ENCODE measurements around the gene ANKIB1. TPM values are rescaled to one million over a fixed set of nuclear protein-coding genes. Genes with fewer than 3 reads are reported as not detected.

ANKIB1 gene
- total RNA-seq, 2 donors from 2014 or later, result 25.0 to 32.7 TPM

- no peak for DNase-seq (ENCODE audit: low spot score)
- no peaks in the 10 kb centered on the region for H3K36me3 ChIP-seq
- no peak overlapping the region for H3K27ac ChIP-seq
- no peaks in the 10 kb centered on the region for H3K4me1 ChIP-seq
- no peak overlapping the region for H3K4me3 ChIP-seq
- no peaks in the 10 kb centered on the region for H3K27me3 ChIP-seq
- no peaks in the 10 kb centered on the region for H3K9me3 ChIP-seq
- no peak for TF ChIP-seq CTCF (IDR thresholded peaks at IDR 0.05)
Measured at GRCh38 chr7:92319243-92319642, 73.5 kb downstream of the ANKIB1 start.

- H3K4me1 ChIP-seq, result peaks cover 0 to 6% of the 10 kb centered on the region in 2 donors
- no peak for DNase-seq (ENCODE audit: low spot score)
- TF ChIP-seq CTCF (IDR thresholded peaks at IDR 0.05), result no peak
- no peaks in the 10 kb centered on the region for H3K9me3 ChIP-seq
- H3K4me3 ChIP-seq, result no peak overlapping the region
- no peaks in the 10 kb centered on the region for H3K27me3 ChIP-seq
- H3K36me3 ChIP-seq, result no peaks in the 10 kb centered on the region
- no peak overlapping the region for H3K27ac ChIP-seq
Measured at GRCh38 chr7:92325173-92325572, 79.4 kb downstream of the ANKIB1 start.

GRCh38 chr7:92325858-92326257, 80.1 kb downstream of the ANKIB1 start:
- Histone ChIP-seq H3K9me3 (no peaks in the 10 kb centered on the region), H3K27ac (no peak overlapping the region), H3K4me1 (peaks cover 0 to 6% of the 10 kb centered on the region in 2 donors), H3K27me3 (no peaks in the 10 kb centered on the region), H3K4me3 (no peak overlapping the region), H3K36me3 (no peaks in the 10 kb centered on the region)
- no peak for DNase-seq (ENCODE audit: low spot score)
- TF ChIP-seq CTCF (IDR thresholded peaks at IDR 0.05), result no peak

- no peaks in the 10 kb centered on the region for H3K36me3 ChIP-seq
- no peaks in the 10 kb centered on the region for H3K4me1 ChIP-seq
- H3K9me3 ChIP-seq, result no peaks in the 10 kb centered on the region
Measured at GRCh38 chr7:92330835-92331438, 85.2 kb downstream of the ANKIB1 start.

GRCh38 chr7:92331508-92331907, 85.7 kb downstream of the ANKIB1 start:
- no peak for TF ChIP-seq CTCF (IDR thresholded peaks at IDR 0.05)
- Histone ChIP-seq H3K9me3 (no peaks in the 10 kb centered on the region), H3K4me1 (no peaks in the 10 kb centered on the region), H3K36me3 (no peaks in the 10 kb centered on the region), H3K4me3 (no peak overlapping the region), H3K27ac (no peak overlapping the region), H3K27me3 (no peaks in the 10 kb centered on the region)
- no peak for DNase-seq (ENCODE audit: low spot score)

More at GRCh38 chr7:92330835-92331438, 85.2 kb downstream of the ANKIB1 start:
- no peak for DNase-seq (ENCODE audit: low spot score)
- no peak overlapping the region for H3K4me3 ChIP-seq
- H3K27ac ChIP-seq, result no peak overlapping the region
- no peaks in the 10 kb centered on the region for H3K27me3 ChIP-seq
- no peak for TF ChIP-seq CTCF (IDR thresholded peaks at IDR 0.05)

GRCh38 chr7:92332782-92333181, 87.0 kb downstream of the ANKIB1 start:
- Histone ChIP-seq H3K36me3 (no peaks in the 10 kb centered on the region), H3K4me3 (no peak overlapping the region), H3K4me1 (no peaks in the 10 kb centered on the region), H3K27me3 (no peaks in the 10 kb centered on the region), H3K9me3 (no peaks in the 10 kb centered on the region), H3K27ac (no peak overlapping the region)
- no peak for TF ChIP-seq CTCF (IDR thresholded peaks at IDR 0.05)
- DNase-seq (ENCODE audit: low spot score), result no peak

All from right atrium auricular region (tissue), 2 donors.